ENCODE measurements around the gene TGFBR3.
"Not testable (repeated sequence)": the region's sequence is repeated elsewhere in the genome, so short reads cannot be mapped to it uniquely, and the experiment has no call there.

The TGFBR3 gene

DNA sequence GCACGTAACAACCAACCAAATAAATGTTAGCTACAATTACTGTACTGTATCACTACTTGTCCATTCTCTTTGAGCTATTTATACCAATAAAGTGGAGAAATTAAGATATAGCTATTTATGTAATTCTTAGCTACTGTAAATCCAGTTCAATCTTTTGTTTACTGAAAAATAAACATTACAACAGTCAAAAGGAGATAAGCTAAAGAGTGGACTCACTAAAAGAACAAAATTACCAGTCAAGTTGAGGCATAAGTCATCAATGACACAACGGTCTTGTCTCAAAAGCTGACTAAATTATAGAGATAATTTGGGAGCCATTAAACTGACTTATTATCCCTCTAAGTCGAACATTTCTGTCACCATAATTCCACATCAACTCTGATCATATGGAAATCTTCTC lies 22.5 kb downstream of the TGFBR3 start:
- Histone ChIP-seq H3K4me1 (ENCODE audit: control extremely low read depth in 1 of 4, control insufficient read depth in 4 of 4, insufficient read depth in 4 of 4, low read length in 3 of 4) (peaks cover 0 to 5% (median under 1%) of the 10 kb centered on the region in 4 experiments), H3K27me3 (replicated peaks in 2 of 5; ENCODE audit: control insufficient read depth in 4 of 5, insufficient read depth in 5 of 5, low read length in 4 of 5) (peaks cover 0 to 2% (median 0%) of the 10 kb centered on the region in 5 experiments), H3K4me3 (ENCODE audit: control insufficient read depth in 1 of 7, extremely low read depth in 1 of 7, insufficient read depth in 4 of 7, low read depth in 2 of 7, low read length in 6 of 7) (no peak overlapping the region), H3K36me3 (ENCODE audit: control insufficient read depth in 4 of 4, insufficient read depth in 4 of 4, low read length in 3 of 4) (no peaks in the 10 kb centered on the region), H3K27ac (ENCODE audit: insufficient read depth in 1 of 2, low read depth in 1 of 2, low read length in 2 of 2, poor library complexity in 1 of 2, severe bottlenecking in 2 of 2) (no peak overlapping the region), H3K9me3 (ENCODE audit: control extremely low read depth in 1 of 5, control insufficient read depth in 4 of 5, insufficient read depth in 2 of 5, low read depth in 1 of 5, low read length in 4 of 5) (no peaks in the 10 kb centered on the region)
- POLR2A ChIA-PET = no interaction called here
- CTCF ChIA-PET = interaction anchor here (2.3 kb wide), 1 partner anchor 21 kb away, joined by 6 read pairs; no protein-coding TSS in a partner anchor
- DNase-seq = no peak
- 100% methylated on average over 1 of the region's 3 CpGs for WGBS (ENCODE audit: insufficient coverage)

DNA sequence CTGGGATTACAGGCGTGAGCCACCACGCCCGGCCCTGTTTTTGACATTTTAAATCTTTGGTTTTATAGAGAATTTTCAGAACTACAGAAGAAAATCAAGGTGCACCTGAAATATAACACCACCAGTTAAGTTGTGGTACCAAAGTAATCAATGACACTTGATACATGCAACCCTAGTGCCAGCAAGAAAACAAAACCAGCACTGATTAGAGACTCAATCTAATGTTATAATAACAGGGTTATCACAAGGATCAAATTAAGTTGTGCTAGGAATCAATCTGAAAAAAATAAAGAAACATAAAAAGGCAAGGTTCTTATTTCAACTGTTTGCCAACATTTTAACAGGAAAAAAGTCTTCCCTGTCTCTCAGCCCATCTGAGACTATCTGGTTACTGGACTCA lies 23.8 kb downstream of the TGFBR3 start:
- Histone ChIP-seq H3K36me3 (ENCODE audit: control insufficient read depth in 4 of 4, insufficient read depth in 4 of 4, low read length in 3 of 4) (no peaks in the 10 kb centered on the region), H3K27me3 (replicated peaks in 2 of 5; ENCODE audit: control insufficient read depth in 4 of 5, insufficient read depth in 5 of 5, low read length in 4 of 5) (peaks cover 0 to 2% (median 0%) of the 10 kb centered on the region in 5 experiments), H3K4me1 (ENCODE audit: control extremely low read depth in 1 of 4, control insufficient read depth in 4 of 4, insufficient read depth in 4 of 4, low read length in 3 of 4) (peaks cover 0 to 5% (median under 1%) of the 10 kb centered on the region in 4 experiments), H3K27ac (ENCODE audit: insufficient read depth in 1 of 2, low read depth in 1 of 2, low read length in 2 of 2, poor library complexity in 1 of 2, severe bottlenecking in 2 of 2) (no peak overlapping the region), H3K9me3 (ENCODE audit: control extremely low read depth in 1 of 5, control insufficient read depth in 4 of 5, insufficient read depth in 2 of 5, low read depth in 1 of 5, low read length in 4 of 5) (no peaks in the 10 kb centered on the region), H3K4me3 (ENCODE audit: control insufficient read depth in 1 of 7, extremely low read depth in 1 of 7, insufficient read depth in 4 of 7, low read depth in 2 of 7, low read length in 6 of 7) (no peak overlapping the region)
- ChIA-PET CTCF (no interaction called here), POLR2A (no interaction called here)
- no peak for DNase-seq
- no CpG with 5 or more reads among the region's 3 CpGs for WGBS (ENCODE audit: insufficient coverage)

DNA sequence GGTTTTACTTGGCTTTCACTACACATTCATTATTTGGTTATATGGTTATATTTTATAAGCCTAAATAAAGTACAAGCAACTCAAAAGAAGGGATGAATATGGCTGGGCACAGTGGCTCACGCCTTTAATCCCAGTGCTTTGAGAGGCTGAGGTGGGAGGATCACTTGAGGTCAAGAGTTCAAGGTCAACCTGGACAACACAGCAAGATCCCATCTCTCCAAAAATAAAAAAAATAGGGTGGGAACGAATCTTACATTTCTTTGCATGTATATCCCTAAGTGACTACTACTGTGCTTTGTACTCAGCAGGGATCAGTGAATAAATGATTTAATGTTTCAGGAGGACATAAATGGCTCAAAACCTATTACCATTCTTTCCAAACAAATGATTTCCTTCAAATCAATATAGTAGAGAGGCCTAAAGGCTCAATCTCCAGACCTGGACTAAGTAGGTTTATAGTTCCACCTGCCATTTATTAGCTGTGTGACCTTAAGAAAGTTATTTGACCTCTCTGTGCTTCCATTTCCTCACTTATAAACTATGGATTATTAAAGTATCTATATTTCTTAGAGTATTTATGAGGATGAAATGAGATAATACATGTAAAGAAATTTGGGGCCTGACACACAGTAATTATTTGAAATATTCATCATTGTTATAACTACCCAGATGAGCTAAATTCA lies 28.3 kb downstream of the TGFBR3 start:
- CTCF ChIA-PET = no interaction called here

DNA sequence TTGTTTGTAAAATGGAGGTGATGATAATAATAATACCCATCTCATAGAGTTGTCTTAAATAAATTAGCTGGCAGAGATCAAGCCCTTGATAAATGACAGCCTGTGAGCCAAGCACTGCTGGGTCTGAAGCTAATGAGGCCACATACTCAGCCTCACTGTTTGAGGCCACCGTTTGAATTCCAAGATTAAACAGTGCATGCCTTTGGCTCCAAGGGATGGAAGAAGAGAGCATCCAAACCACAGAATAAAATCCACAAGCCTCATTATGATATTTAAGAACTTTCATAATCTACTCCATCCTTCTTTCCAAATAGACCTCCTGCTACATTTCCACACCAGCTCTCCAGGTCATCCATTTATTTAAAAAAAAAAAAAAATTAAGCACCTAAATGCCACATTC lies 29.0 kb downstream of the TGFBR3 start:
- Histone ChIP-seq H3K4me3 (ENCODE audit: control insufficient read depth in 1 of 7, extremely low read depth in 1 of 7, insufficient read depth in 4 of 7, low read depth in 2 of 7, low read length in 6 of 7) (no peak overlapping the region), H3K27me3 (replicated peaks in 2 of 5; ENCODE audit: control insufficient read depth in 4 of 5, insufficient read depth in 5 of 5, low read length in 4 of 5) (no peaks in the 10 kb centered on the region), H3K36me3 (ENCODE audit: control insufficient read depth in 4 of 4, insufficient read depth in 4 of 4, low read length in 3 of 4) (no peaks in the 10 kb centered on the region), H3K9me3 (ENCODE audit: control extremely low read depth in 1 of 5, control insufficient read depth in 4 of 5, insufficient read depth in 2 of 5, low read depth in 1 of 5, low read length in 4 of 5) (no peaks in the 10 kb centered on the region), H3K27ac (ENCODE audit: insufficient read depth in 1 of 2, low read depth in 1 of 2, low read length in 2 of 2, poor library complexity in 1 of 2, severe bottlenecking in 2 of 2) (no peak overlapping the region), H3K4me1 (ENCODE audit: control extremely low read depth in 1 of 4, control insufficient read depth in 4 of 4, insufficient read depth in 4 of 4, low read length in 3 of 4) (no peaks in the 10 kb centered on the region)
- no peak for DNase-seq
- POLR2A ChIA-PET = no interaction called here
- CTCF ChIA-PET = no interaction called here
- WGBS (ENCODE audit: insufficient coverage) = 88% methylated on average over 1 of the region's 1 CpG

More for the DNA sequence above, 28.3 kb downstream of the TGFBR3 start:
- H3K4me3 ChIP-seq (ENCODE audit: control insufficient read depth in 1 of 7, extremely low read depth in 1 of 7, insufficient read depth in 4 of 7, low read depth in 2 of 7, low read length in 6 of 7) = no peak overlapping the region
- no peak overlapping the region for H3K27ac ChIP-seq (ENCODE audit: insufficient read depth in 1 of 2, low read depth in 1 of 2, low read length in 2 of 2, poor library complexity in 1 of 2, severe bottlenecking in 2 of 2)
- no peaks in the 10 kb centered on the region for H3K36me3 ChIP-seq (ENCODE audit: control insufficient read depth in 4 of 4, insufficient read depth in 4 of 4, low read length in 3 of 4)
- WGBS (ENCODE audit: insufficient coverage) = no CpG with 5 or more reads among the region's 2 CpGs
- DNase-seq = no peak
- no peaks in the 10 kb centered on the region for H3K9me3 ChIP-seq (ENCODE audit: control extremely low read depth in 1 of 5, control insufficient read depth in 4 of 5, insufficient read depth in 2 of 5, low read depth in 1 of 5, low read length in 4 of 5)
- H3K4me1 ChIP-seq (ENCODE audit: control extremely low read depth in 1 of 4, control insufficient read depth in 4 of 4, insufficient read depth in 4 of 4, low read length in 3 of 4) = no peaks in the 10 kb centered on the region
- POLR2A ChIA-PET = no interaction called here
- no peaks in the 10 kb centered on the region for H3K27me3 ChIP-seq (replicated peaks in 2 of 5; ENCODE audit: control insufficient read depth in 4 of 5, insufficient read depth in 5 of 5, low read length in 4 of 5)

DNA sequence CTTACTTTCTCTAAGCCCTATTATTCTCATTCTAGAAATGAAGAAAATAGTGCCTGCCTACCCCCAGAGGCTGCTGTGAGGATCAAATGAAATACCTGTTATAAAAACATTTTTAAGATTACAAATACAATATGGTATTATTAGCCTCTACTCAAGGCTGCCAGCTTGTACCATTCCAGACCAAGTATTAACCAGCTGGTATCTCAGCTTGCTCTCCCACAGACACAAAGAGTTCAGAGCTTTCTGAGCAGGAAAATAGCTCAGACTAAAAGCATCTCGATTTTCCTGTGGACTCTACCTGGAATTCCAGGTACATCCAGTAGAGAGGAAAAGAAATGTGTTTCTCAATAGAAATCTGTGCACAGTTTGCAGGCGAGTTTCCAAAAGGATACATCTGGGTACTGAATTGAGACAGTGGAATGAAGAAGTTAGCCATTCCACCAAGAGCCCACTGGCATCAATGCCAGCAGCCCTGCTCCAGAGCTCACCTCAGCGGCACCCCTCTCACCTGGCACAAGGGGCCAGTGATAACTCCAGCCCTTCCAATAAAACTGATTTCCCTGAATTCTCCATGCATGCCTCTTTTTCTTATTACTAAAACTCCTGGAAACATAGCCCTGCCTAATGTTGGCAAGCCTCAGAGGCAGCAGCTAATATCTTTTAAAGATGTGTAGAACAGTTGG lies 31.0 kb downstream of the TGFBR3 start:
- no peaks in the 10 kb centered on the region for H3K36me3 ChIP-seq (ENCODE audit: control insufficient read depth in 4 of 4, insufficient read depth in 4 of 4, low read length in 3 of 4)
- H3K9me3 ChIP-seq (ENCODE audit: control extremely low read depth in 1 of 5, control insufficient read depth in 4 of 5, insufficient read depth in 2 of 5, low read depth in 1 of 5, low read length in 4 of 5) = no peaks in the 10 kb centered on the region
- H3K4me3 ChIP-seq (ENCODE audit: control insufficient read depth in 1 of 7, extremely low read depth in 1 of 7, insufficient read depth in 4 of 7, low read depth in 2 of 7, low read length in 6 of 7) = no peak overlapping the region
- no peak for DNase-seq
- H3K27ac ChIP-seq (ENCODE audit: insufficient read depth in 1 of 2, low read depth in 1 of 2, low read length in 2 of 2, poor library complexity in 1 of 2, severe bottlenecking in 2 of 2) = no peak overlapping the region
- ChIA-PET CTCF (interaction anchor here (1.7 kb wide), 1 partner anchor 9 kb away, joined by 5 read pairs; no protein-coding TSS in a partner anchor), POLR2A (no interaction called here)
- H3K4me1 ChIP-seq (ENCODE audit: control extremely low read depth in 1 of 4, control insufficient read depth in 4 of 4, insufficient read depth in 4 of 4, low read length in 3 of 4) = no peaks in the 10 kb centered on the region
- no peaks in the 10 kb centered on the region for H3K27me3 ChIP-seq (replicated peaks in 2 of 5; ENCODE audit: control insufficient read depth in 4 of 5, insufficient read depth in 5 of 5, low read length in 4 of 5)
- 92% methylated on average over 3 of the region's 3 CpGs for WGBS (ENCODE audit: insufficient coverage)

DNA sequence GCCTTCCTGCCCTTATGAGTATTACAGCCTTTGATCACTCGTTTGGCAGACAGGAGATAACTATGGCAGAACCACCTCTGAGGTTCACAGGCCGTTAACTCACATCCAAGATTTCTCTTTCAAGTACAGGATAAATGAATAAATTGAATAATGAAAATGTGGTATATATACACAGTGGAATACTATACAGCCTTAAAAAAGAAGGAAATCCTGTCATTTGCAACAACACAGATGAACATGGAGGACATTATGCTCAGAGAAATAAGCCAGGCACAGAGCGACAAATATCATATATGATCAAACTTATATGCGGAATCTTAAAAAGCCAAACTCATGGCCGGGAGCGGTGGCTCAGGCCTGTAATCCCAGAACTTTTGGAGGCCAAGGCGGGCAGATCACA lies 32.6 kb downstream of the TGFBR3 start:
- no peak for DNase-seq
- Histone ChIP-seq H3K36me3 (ENCODE audit: control insufficient read depth in 4 of 4, insufficient read depth in 4 of 4, low read length in 3 of 4) (no peaks in the 10 kb centered on the region), H3K4me3 (ENCODE audit: control insufficient read depth in 1 of 7, extremely low read depth in 1 of 7, insufficient read depth in 4 of 7, low read depth in 2 of 7, low read length in 6 of 7) (no peak overlapping the region), H3K4me1 (ENCODE audit: control extremely low read depth in 1 of 4, control insufficient read depth in 4 of 4, insufficient read depth in 4 of 4, low read length in 3 of 4) (no peaks in the 10 kb centered on the region), H3K9me3 (ENCODE audit: control extremely low read depth in 1 of 5, control insufficient read depth in 4 of 5, insufficient read depth in 2 of 5, low read depth in 1 of 5, low read length in 4 of 5) (no peaks in the 10 kb centered on the region), H3K27me3 (replicated peaks in 2 of 5; ENCODE audit: control insufficient read depth in 4 of 5, insufficient read depth in 5 of 5, low read length in 4 of 5) (no peaks in the 10 kb centered on the region), H3K27ac (ENCODE audit: insufficient read depth in 1 of 2, low read depth in 1 of 2, low read length in 2 of 2, poor library complexity in 1 of 2, severe bottlenecking in 2 of 2) (no peak overlapping the region)
- WGBS (ENCODE audit: insufficient coverage) = 90% methylated on average over 2 of the region's 7 CpGs
- POLR2A ChIA-PET = no interaction called here
- CTCF ChIA-PET = no interaction called here

GRCh38 chr1:91852011-91852410 lies 33.9 kb downstream of the TGFBR3 start:
- H3K9me3 ChIP-seq (ENCODE audit: control extremely low read depth in 1 of 5, control insufficient read depth in 4 of 5, insufficient read depth in 2 of 5, low read depth in 1 of 5, low read length in 4 of 5); POLR2A ChIA-PET; H3K27me3 ChIP-seq (replicated peaks in 2 of 5; ENCODE audit: control insufficient read depth in 4 of 5, insufficient read depth in 5 of 5, low read length in 4 of 5); H3K27ac ChIP-seq (ENCODE audit: insufficient read depth in 1 of 2, low read depth in 1 of 2, low read length in 2 of 2, poor library complexity in 1 of 2, severe bottlenecking in 2 of 2); H3K4me1 ChIP-seq (ENCODE audit: control extremely low read depth in 1 of 4, control insufficient read depth in 4 of 4, insufficient read depth in 4 of 4, low read length in 3 of 4); H3K4me3 ChIP-seq (ENCODE audit: control insufficient read depth in 1 of 7, extremely low read depth in 1 of 7, insufficient read depth in 4 of 7, low read depth in 2 of 7, low read length in 6 of 7); DNase-seq; H3K36me3 ChIP-seq (ENCODE audit: control insufficient read depth in 4 of 4, insufficient read depth in 4 of 4, low read length in 3 of 4): not testable (repeated sequence)
- CTCF ChIA-PET = interaction anchor here (0.9 to 1.3 kb wide), 2 partner anchors 8 to 350 kb away, joined by 3 read pairs; no protein-coding TSS in a partner anchor
- 100% methylated on average over 2 of the region's 5 CpGs for WGBS (ENCODE audit: insufficient coverage)

Measured in common myeloid progenitor, CD34-positive (primary cell).